ENCODE results near the gene FANCL. TPM values are rescaled to one million over a fixed set of nuclear protein-coding genes. Genes with fewer than 3 reads are reported as not detected.
"Not testable (repeated sequence)": the region's sequence is repeated elsewhere in the genome, so short reads cannot be mapped to it uniquely, and the experiment has no call there.

Gene FANCL
- total RNA-seq, 2 donors from 2014 or later: 2.1 to 3.4 TPM

DNA sequence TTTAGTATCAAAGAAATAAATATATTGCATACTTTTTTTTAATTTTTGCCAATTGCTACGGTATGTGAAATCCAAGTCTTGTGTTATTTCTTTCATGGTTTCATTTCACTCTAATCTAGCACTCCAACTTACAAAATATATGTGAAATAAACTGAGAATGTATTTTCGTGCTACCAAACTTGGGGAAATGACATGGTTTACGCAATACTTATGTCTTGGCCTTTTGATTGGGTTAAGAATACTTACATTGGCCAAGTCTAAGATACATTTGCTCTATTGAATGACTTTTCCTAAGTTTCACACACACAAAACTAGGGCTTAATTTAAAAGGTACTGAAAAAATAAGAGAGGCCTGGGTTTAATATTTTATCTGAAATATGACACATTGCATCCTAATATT, 114.0 kb downstream of the FANCL start:
- H3K4me1 Mint-ChIP-seq: no peaks in the 10 kb centered on the region
- ATAC-seq (no peak), DNase-seq (no peak)
- no peaks in the 10 kb centered on the region for H3K9me3 ChIP-seq (ENCODE audit: control insufficient read depth, low read length, poor library complexity, severe bottlenecking)
- no peak overlapping the region for H3K4me3 Mint-ChIP-seq
- no peak overlapping the region for H3K27ac Mint-ChIP-seq
- no peaks in the 10 kb centered on the region for H3K27me3 Mint-ChIP-seq
- H3K36me3 Mint-ChIP-seq (ENCODE audit: low read depth): peaks cover 3% of the 10 kb centered on the region

GRCh38 chr2:58122540-58122939, 118.6 kb downstream of the FANCL start:
- H3K27me3 Mint-ChIP-seq: no peaks in the 10 kb centered on the region
- H3K36me3 Mint-ChIP-seq (ENCODE audit: low read depth): peaks cover 9% of the 10 kb centered on the region
- ATAC-seq (no peak), DNase-seq (no peak)
- no peak overlapping the region for H3K27ac Mint-ChIP-seq
- H3K4me3 Mint-ChIP-seq: no peak overlapping the region
- peaks cover 4% of the 10 kb centered on the region for H3K4me1 Mint-ChIP-seq
- no peaks in the 10 kb centered on the region for H3K9me3 ChIP-seq (ENCODE audit: control insufficient read depth, low read length, poor library complexity, severe bottlenecking)

DNA sequence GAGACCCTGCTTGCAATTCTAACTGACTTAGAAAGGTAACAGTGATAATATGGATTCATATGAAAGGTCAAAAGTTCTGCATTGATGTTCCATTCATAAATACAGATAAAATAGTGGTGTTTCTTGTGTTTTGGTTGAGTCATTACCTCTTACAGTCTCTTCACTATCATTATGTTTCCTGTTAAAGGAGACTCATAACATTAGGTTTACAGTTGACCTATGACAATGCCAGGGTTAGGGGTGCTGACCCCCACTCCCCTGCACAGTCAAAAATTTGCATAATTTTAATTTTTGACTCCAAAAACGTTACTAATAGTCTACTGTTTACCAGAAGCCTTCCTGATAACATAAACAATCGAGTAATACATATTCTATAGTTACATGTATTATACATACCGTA, 119.1 kb downstream of the FANCL start:
- Mint-ChIP-seq H3K4me1 (peaks cover 6% of the 10 kb centered on the region), H3K4me3 (no peak overlapping the region), H3K27ac (no peak overlapping the region), H3K36me3 (ENCODE audit: low read depth) (peaks cover 10% of the 10 kb centered on the region), H3K27me3 (no peaks in the 10 kb centered on the region)
- DNase-seq: no peak
- H3K9me3 ChIP-seq (ENCODE audit: control insufficient read depth, low read length, poor library complexity, severe bottlenecking): no peaks in the 10 kb centered on the region
- no peak for ATAC-seq

DNA sequence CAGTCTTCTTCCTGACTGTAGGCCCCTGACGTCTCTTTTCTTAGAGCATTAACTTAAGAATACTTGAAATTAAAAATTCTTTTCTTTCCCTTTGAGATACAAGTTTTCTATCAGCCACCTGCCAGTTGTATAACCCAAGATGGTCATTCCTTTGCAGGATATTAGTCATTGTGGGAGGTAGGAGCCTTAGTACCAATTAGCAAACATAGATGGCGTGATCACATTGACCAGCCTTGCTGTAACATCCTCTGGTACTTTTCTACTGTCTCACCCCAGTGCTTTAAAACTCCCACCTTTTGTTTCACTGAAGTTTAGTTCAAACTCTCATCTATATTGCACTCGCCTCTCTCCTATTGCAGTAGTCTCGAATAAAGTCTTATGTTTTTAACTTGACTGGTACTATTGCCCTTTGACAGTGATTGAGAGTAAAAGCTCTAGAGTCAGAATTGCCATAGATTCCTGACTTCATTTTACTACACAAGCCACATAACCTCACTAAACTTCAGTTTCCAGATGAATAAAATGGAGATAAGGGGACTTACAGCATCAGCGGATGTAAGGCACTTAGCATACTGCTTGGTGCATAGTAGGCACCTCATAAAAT, 120.4 kb downstream of the FANCL start:
- H3K36me3 Mint-ChIP-seq (ENCODE audit: low read depth): peaks cover 10% of the 10 kb centered on the region
- peaks cover 7% of the 10 kb centered on the region for H3K4me1 Mint-ChIP-seq
- no peaks in the 10 kb centered on the region for H3K9me3 ChIP-seq (ENCODE audit: control insufficient read depth, low read length, poor library complexity, severe bottlenecking)
- no peak overlapping the region for H3K27ac Mint-ChIP-seq
- no peak for ATAC-seq
- no peak for DNase-seq
- no peaks in the 10 kb centered on the region for H3K27me3 Mint-ChIP-seq
- no peak overlapping the region for H3K4me3 Mint-ChIP-seq

- peaks cover 11% of the 10 kb centered on the region for H3K4me1 Mint-ChIP-seq
- H3K27ac Mint-ChIP-seq; ATAC-seq; H3K4me3 Mint-ChIP-seq; H3K27me3 Mint-ChIP-seq; H3K36me3 Mint-ChIP-seq (ENCODE audit: low read depth); H3K9me3 ChIP-seq (ENCODE audit: control insufficient read depth, low read length, poor library complexity, severe bottlenecking); DNase-seq: not testable (repeated sequence)
These were observed 127.6 kb downstream of the FANCL start for GRCh38 chr2:58113563-58113962.

GRCh38 chr2:58110765-58111164, 130.4 kb downstream of the FANCL start:
- Mint-ChIP-seq H3K4me3 (no peak overlapping the region), H3K27me3 (no peaks in the 10 kb centered on the region), H3K27ac (no peak overlapping the region), H3K4me1 (peaks cover 12% of the 10 kb centered on the region), H3K36me3 (ENCODE audit: low read depth) (peaks cover 5% of the 10 kb centered on the region)
- DNase-seq (no peak), ATAC-seq (no peak)
- H3K9me3 ChIP-seq (ENCODE audit: control insufficient read depth, low read length, poor library complexity, severe bottlenecking): no peaks in the 10 kb centered on the region

- Mint-ChIP-seq H3K4me3 (no peak overlapping the region), H3K4me1 (peaks cover 8% of the 10 kb centered on the region), H3K27me3 (no peaks in the 10 kb centered on the region), H3K36me3 (ENCODE audit: low read depth) (peaks cover 5% of the 10 kb centered on the region), H3K27ac (no peak overlapping the region)
- ATAC-seq (no peak), DNase-seq (no peak)
- no peaks in the 10 kb centered on the region for H3K9me3 ChIP-seq (ENCODE audit: control insufficient read depth, low read length, poor library complexity, severe bottlenecking)
These were observed 131.6 kb downstream of the FANCL start for GRCh38 chr2:58109481-58109880.

Other genes starting within 250 kb of the FANCL start
- 10 to 100 TPM; 15.3 to 19.8 TPM for gene VRK2, start 194.5 kb downstream of the FANCL start, total RNA-seq

Measured in T-helper 17 cell (primary cell).